Smooth muscle cell of the coronary artery (primary cell): Measurements from ENCODE around the gene CHEK1. TPM values are rescaled to one million over a fixed set of nuclear protein-coding genes. Genes with fewer than 3 reads are reported as not detected.

Source experiments
- total RNA-seq: library from RNA; depleted of rRNA; stranded (reverse); fragments of >200 nt; gene quantifications from 2 replicates; pipeline ENCODE4 v1.2.3, GENCODE V29; 2014; ENCODE audit warnings: low replicate concordance

The CHEK1 gene
- 14.2 and 16.1 TPM in 2 replicates for total RNA-seq

DNA sequence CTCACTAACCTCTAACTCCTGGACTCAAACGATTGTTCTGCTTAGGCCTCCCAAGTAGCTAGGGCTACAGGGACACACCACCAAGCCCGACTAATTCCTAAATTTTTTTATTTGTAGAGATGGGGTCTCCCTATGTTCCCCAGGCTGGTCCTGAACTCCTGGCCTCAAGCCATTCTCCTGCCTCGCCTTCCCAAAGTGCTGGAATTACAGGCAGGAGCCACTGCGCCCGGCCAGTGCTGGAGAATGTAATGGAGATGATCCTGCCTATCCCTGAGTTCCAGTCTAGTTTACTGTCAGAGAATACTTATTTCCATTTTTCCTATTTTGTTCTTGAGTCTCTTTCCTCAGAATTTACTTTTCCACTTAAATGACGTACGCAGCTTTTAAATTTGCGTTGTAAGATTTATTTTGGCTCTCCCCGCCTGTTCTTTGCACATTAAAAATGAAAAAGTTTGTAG, at the start of gene CHEK1:
Gene CHEK1 (plus strand): TSS at position 408 of the 458 bp plus-strand sequence. CDS start 1,606 bp downstream, outside the sequence.

DNA sequence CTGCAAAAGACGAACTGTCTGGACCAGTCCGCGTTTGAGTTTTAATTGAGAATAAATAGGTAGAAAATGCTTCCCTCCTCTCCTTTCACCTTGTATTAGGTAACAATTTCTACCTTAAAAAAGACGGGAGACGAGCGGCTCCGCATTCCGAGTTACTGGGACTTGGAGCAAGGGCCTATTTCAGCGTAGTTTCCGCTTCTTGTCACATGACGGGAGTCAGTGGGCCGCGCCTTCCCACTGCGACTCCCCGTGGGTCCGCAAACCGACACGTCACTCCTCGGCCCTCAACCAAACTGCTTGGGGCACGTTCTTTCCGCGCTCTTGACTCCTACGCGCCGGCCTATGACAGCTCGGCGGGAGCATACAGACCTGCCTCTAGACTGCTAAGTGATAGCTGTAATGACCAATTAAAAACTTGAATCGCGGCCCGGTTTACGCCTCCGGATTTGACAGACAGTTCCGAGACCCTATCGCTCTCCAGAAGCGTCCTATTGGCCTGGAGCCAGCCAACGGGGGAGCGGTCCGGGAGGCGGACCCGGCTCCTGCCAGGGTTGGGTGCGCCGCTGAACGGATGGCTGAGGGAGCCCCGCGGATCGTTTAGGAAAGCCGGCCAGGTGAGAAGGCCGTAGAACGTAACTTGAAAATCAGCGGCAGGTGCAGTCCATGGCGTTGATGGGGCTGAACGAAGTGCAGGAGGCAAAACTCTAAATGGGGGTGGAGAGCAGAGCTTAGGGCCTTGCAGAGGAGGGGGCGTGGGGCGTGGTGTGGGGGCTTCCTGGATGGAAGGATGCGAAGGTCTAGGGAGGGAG, 32.5 kb upstream of the CHEK1 start, which contains the start of gene STT3A:
Gene STT3A (plus strand): TSS at position 548 of the 809 bp plus-strand sequence. CDS start 3,064 bp downstream, outside the sequence.

DNA sequence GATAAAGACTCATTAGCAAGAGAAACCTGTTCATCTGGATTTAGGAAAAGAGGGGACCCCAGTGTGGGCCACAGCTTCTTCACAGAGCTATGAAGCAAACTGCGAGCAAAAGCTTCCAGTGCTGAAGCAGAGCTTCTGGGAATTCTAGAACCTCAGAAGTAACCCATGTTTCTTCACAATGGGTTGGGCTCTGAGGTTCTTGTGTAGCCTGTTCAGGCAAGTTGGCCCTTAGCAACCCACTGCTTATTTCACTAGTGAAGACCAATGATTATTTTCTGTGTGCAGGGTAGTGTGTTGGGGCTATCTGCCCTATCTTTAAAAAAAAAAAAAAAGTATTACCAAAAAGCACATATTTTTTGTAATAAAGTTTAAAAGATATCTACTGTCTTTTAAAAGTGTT, 55.8 kb downstream of the CHEK1 start, which contains the start of gene ACRV1:
Gene ACRV1 (minus strand): TSS at position 101 of the 400 bp plus-strand sequence. CDS start 67 bp downstream, at position 34.

Other genes with a start within 250 kb of the CHEK1 start
- 115 and 135 TPM in 2 replicates for gene FEZ1, start 128.9 kb upstream of the CHEK1 start, total RNA-seq
- gene EI24, start 55.7 kb upstream of the CHEK1 start, total RNA-seq, result 76.6 and 98.1 TPM in 2 replicates
- gene STT3A, start 32.3 kb upstream of the CHEK1 start, total RNA-seq, result 245 and 789 TPM in 2 replicates
- gene ACRV1, start 55.7 kb downstream of the CHEK1 start, total RNA-seq, result not detected in 2 replicates
- gene PATE1, start 121.1 kb downstream of the CHEK1 start, total RNA-seq, result not detected in 2 replicates
- gene PATE2, start 153.7 kb downstream of the CHEK1 start, total RNA-seq, result 0.15 TPM in 1 of 2 replicates, not detected in the other
- gene PATE3, start 163.0 kb downstream of the CHEK1 start, total RNA-seq, result not detected in 2 replicates
- not detected in 2 replicates for gene PATE4, start 208.2 kb downstream of the CHEK1 start, total RNA-seq